22Rv1 (cell line): ENCODE measurements around the gene TCAP.

ENCODE experiments used
- CTCF ChIP-seq: fragments of 450-650 bp; IDR thresholded peaks from 2 replicates; pipeline ENCODE4 v1.5.1; 2017; ENCODE audit warnings: mild to moderate bottlenecking
- ZFX ChIP-seq: fragments of 450-650 bp; IDR thresholded peaks from 2 replicates; pipeline ENCODE4 v1.6.1; 2017; ENCODE audit warnings: antibody characterized with exemption, borderline replicate concordance

GRCh38 chr17:39634384-39634871 is 30.7 kb upstream of the TCAP start:
- TF ChIP-seq CTCF, result peak; percentile 91
- no peak for TF ChIP-seq ZFX
